Sigmoid colon (tissue), 7 donors: ENCODE results near the gene DAPK2. TPM values are rescaled to one million over a fixed set of nuclear protein-coding genes. Genes with fewer than 3 reads are reported as not detected.
A peak's percentile ranks its signal among the peaks of the same experiment; 100 is the strongest.

Experiments
- DNase-seq: peaks from one replicate; pipeline ENCODE4 v3.0.0-alpha.2; 2019
- H3K27ac ChIP-seq, 4 donors: fragments of 200-600 bp; sonication (generic); one replicate each; pipeline ENCODE4 v1.5.1; 2016 to 2019; ENCODE audit warnings: mild to moderate bottlenecking in 1 of 4
- H3K27me3 ChIP-seq, 3 donors: fragments of 200-600 bp; sonication (generic); one replicate each; pipeline ENCODE4 v1.5.1; 2019; ENCODE audit warnings: mild to moderate bottlenecking in 1 of 3
- H3K36me3 ChIP-seq, 4 donors: fragments of 200-600 bp; sonication (generic); one replicate each; pipeline ENCODE4 v1.5.1; 2016 to 2019
- H3K4me1 ChIP-seq, 4 donors: fragments of 200-600 bp; sonication (generic); one replicate each; pipeline ENCODE4 v1.5.1; 2017 to 2019
- H3K4me3 ChIP-seq, 4 donors: fragments of 200-600 bp; sonication (generic); one replicate each; pipeline ENCODE4 v1.5.1; 2017 to 2019; ENCODE audit warnings: mild to moderate bottlenecking in 2 of 4, moderate library complexity in 1 of 4
- H3K9me3 ChIP-seq, 4 donors: fragments of 200-600 bp in 3 of 4; sonication (generic) in 3 of 4; one replicate each; pipeline versions ENCODE4 v1.5.1 to v1.6.1; 2013 to 2019
- CTCF ChIP-seq, 4 experiments: fragments of 450-650 bp in 3 of 4; fragments of 200-600 bp in 1 of 4; IDR thresholded peaks; one replicate each; pipeline ENCODE4 v1.5.1; 2016 to 2019; ENCODE audit warnings: antibody characterized with exemption in 4 of 4, mild to moderate bottlenecking in 3 of 4, moderate library complexity in 2 of 4
- EP300 ChIP-seq, 4 donors: sonication (generic); formaldehyde crosslinking; IDR thresholded peaks; one replicate each; pipeline ENCODE4 v1.6.1; 2017; ENCODE audit warnings: antibody characterized with exemption in 4 of 4
- POLR2A ChIP-seq, 2 donors: fragments of 450-650 bp; IDR thresholded peaks; one replicate each; pipeline ENCODE4 v1.6.1; 2016; ENCODE audit warnings: antibody characterized with exemption in 2 of 2, mild to moderate bottlenecking in 2 of 2, moderate library complexity in 2 of 2
- POLR2AphosphoS5 ChIP-seq, 4 donors: sonication (generic); formaldehyde crosslinking; IDR thresholded peaks; one replicate each; pipeline ENCODE4 v1.6.1; 2017; ENCODE audit warnings: antibody characterized with exemption in 4 of 4
- WGBS, 2 donors: extraction: QIAGEN DNeasy Blood & Tissue Kit; methylation state at CpG; one replicate each; pipeline ENCODE4 v1.1.7; 2013; 5-methylcytosine and 5-hydroxymethylcytosine counted together
- intact Hi-C: fragments of 100-400 bp; cut with DNase I; formaldehyde crosslinking; loops from one replicate; pipeline ENCODE4 v1.15.1; 2023
- polyA plus RNA-seq, 3 donors: library from polyadenylated mRNA; stranded (reverse); fragments of 200-250 nt; gene quantifications; one replicate each; pipeline ENCODE4 v1.2.3, GENCODE V29; 2013
- total RNA-seq, 4 donors: library from RNA; depleted of rRNA; stranded (reverse); fragments of >200 nt; gene quantifications; one replicate each; pipeline ENCODE4 v1.1.0, GENCODE V29; 2016
- donor health status: healthy with polysubstance abuse.
- donor health status: Bipolar disorder and iron deficiency.
- donor health status: healthy.

The DAPK2 gene
- total and polyA plus RNA-seq, 7 donors = 2.1 to 27.7 (median 5.5) TPM

GRCh38 chr15:64013179-64014062 lies 32.9 kb downstream of the DAPK2 start:
- no peak overlapping the region for H3K27ac ChIP-seq
- WGBS, 2 donors = 24 to 60% methylated on average over 3 of the region's 3 CpGs
- intact Hi-C loops = no loop called here

GRCh38 chr15:64011736-64012135 lies 34.5 kb downstream of the DAPK2 start:
- 62 to 94% methylated on average over 1 of the region's 1 CpG for WGBS, 2 donors
- no peak overlapping the region for H3K27ac ChIP-seq
- no peak for DNase-seq
- intact Hi-C loops = no loop called here
- no peaks in the 10 kb centered on the region for H3K27me3 ChIP-seq
- H3K36me3 ChIP-seq = no peaks in the 10 kb centered on the region
- no peak for TF ChIP-seq CTCF (IDR thresholded peaks at IDR 0.05)
- TF ChIP-seq EP300 (IDR thresholded peaks at IDR 0.05) = no peak
- no peak for TF ChIP-seq POLR2AphosphoS5 (IDR thresholded peaks at IDR 0.05)
- TF ChIP-seq POLR2A (IDR thresholded peaks at IDR 0.05) = no peak
- H3K4me3 ChIP-seq = no peak overlapping the region
- no peaks in the 10 kb centered on the region for H3K9me3 ChIP-seq
- H3K4me1 ChIP-seq = peaks cover 0 to 7% (median 3%) of the 10 kb centered on the region in 4 donors

More at GRCh38 chr15:64013179-64014062, 32.9 kb downstream of the DAPK2 start:
- Histone ChIP-seq H3K4me3 (no peak overlapping the region), H3K9me3 (no peaks in the 10 kb centered on the region), H3K4me1 (peaks cover 0 to 1% (median 0%) of the 10 kb centered on the region in 4 donors), H3K36me3 (no peaks in the 10 kb centered on the region), H3K27me3 (no peaks in the 10 kb centered on the region)
- DNase-seq = no peak
- TF ChIP-seq EP300 (IDR thresholded peaks at IDR 0.05) = no peak
- no peak for TF ChIP-seq POLR2A (IDR thresholded peaks at IDR 0.05)
- TF ChIP-seq POLR2AphosphoS5 (IDR thresholded peaks at IDR 0.05) = no peak
- no peak for TF ChIP-seq CTCF (IDR thresholded peaks at IDR 0.05)

GRCh38 chr15:64010719-64011118 lies 35.6 kb downstream of the DAPK2 start:
- Histone ChIP-seq H3K27ac (no peak overlapping the region), H3K36me3 (no peaks in the 10 kb centered on the region), H3K9me3 (no peaks in the 10 kb centered on the region), H3K4me1 (peaks cover 0 to 7% (median 3%) of the 10 kb centered on the region in 4 donors), H3K4me3 (no peak overlapping the region), H3K27me3 (no peaks in the 10 kb centered on the region)
- 23 to 44% methylated on average over 3 of the region's 3 CpGs for WGBS, 2 donors
- intact Hi-C loops = no loop called here
- TF ChIP-seq POLR2AphosphoS5 (IDR thresholded peaks at IDR 0.05) = no peak
- TF ChIP-seq EP300 (IDR thresholded peaks at IDR 0.05) = no peak
- TF ChIP-seq POLR2A (IDR thresholded peaks at IDR 0.05) = no peak
- TF ChIP-seq CTCF (IDR thresholded peaks at IDR 0.05) = no peak
- DNase-seq = no peak

GRCh38 chr15:64009798-64010261 lies 36.5 kb downstream of the DAPK2 start:
- 40 to 51% methylated on average over 4 of the region's 4 CpGs for WGBS, 2 donors
- Histone ChIP-seq H3K4me1 (peaks cover 0 to 7% (median 3%) of the 10 kb centered on the region in 4 donors), H3K9me3 (no peaks in the 10 kb centered on the region), H3K4me3 (no peak overlapping the region), H3K36me3 (no peaks in the 10 kb centered on the region), H3K27ac (peak overlapping the region in 1 of 4 donors; percentile 4), H3K27me3 (no peaks in the 10 kb centered on the region)
- intact Hi-C loops = no loop called here
- no peak for TF ChIP-seq CTCF (IDR thresholded peaks at IDR 0.05)
- no peak for TF ChIP-seq POLR2AphosphoS5 (IDR thresholded peaks at IDR 0.05)
- TF ChIP-seq POLR2A (IDR thresholded peaks at IDR 0.05) = no peak
- no peak for TF ChIP-seq EP300 (IDR thresholded peaks at IDR 0.05)
- no peak for DNase-seq
